ENCODE data around the gene C15orf61. TPM values are rescaled to one million over a fixed set of nuclear protein-coding genes. Genes with fewer than 3 reads are reported as not detected.

The C15orf61 gene
- total RNA-seq, 1 donor from 2014 or later: 4.5 TPM

GRCh38 chr15:67556976-67557570, 36.1 kb downstream of the C15orf61 start:
- TF ChIP-seq CTCF (IDR thresholded peaks at IDR 0.05; ENCODE audit: unreplicated experiment): no peak
- Mint-ChIP-seq H3K4me1 (ENCODE audit: unreplicated experiment) (no peaks in the 10 kb centered on the region), H3K4me3 (ENCODE audit: unreplicated experiment) (no peak overlapping the region), H3K27ac (ENCODE audit: unreplicated experiment) (no peak overlapping the region), H3K27me3 (ENCODE audit: unreplicated experiment) (no peaks in the 10 kb centered on the region), H3K9me3 (ENCODE audit: unreplicated experiment) (no peaks in the 10 kb centered on the region), H3K36me3 (ENCODE audit: low read depth, unreplicated experiment) (peaks cover 16% of the 10 kb centered on the region)
- DNase-seq (ENCODE audit: low spot score): no peak

- no peak for DNase-seq (ENCODE audit: low spot score)
- no peaks in the 10 kb centered on the region for H3K4me1 Mint-ChIP-seq (ENCODE audit: unreplicated experiment)
- H3K27ac Mint-ChIP-seq (ENCODE audit: unreplicated experiment): no peak overlapping the region
- H3K36me3 Mint-ChIP-seq (ENCODE audit: low read depth, unreplicated experiment): peaks cover 16% of the 10 kb centered on the region
- no peak for TF ChIP-seq CTCF (IDR thresholded peaks at IDR 0.05; ENCODE audit: unreplicated experiment)
- no peaks in the 10 kb centered on the region for H3K27me3 Mint-ChIP-seq (ENCODE audit: unreplicated experiment)
- H3K4me3 Mint-ChIP-seq (ENCODE audit: unreplicated experiment): no peak overlapping the region
- no peaks in the 10 kb centered on the region for H3K9me3 Mint-ChIP-seq (ENCODE audit: unreplicated experiment)
Measured at GRCh38 chr15:67558502-67558901, 37.6 kb downstream of the C15orf61 start.

GRCh38 chr15:67559158-67559557, 38.2 kb downstream of the C15orf61 start:
- Mint-ChIP-seq H3K4me1 (ENCODE audit: unreplicated experiment) (no peaks in the 10 kb centered on the region), H3K27me3 (ENCODE audit: unreplicated experiment) (no peaks in the 10 kb centered on the region), H3K9me3 (ENCODE audit: unreplicated experiment) (no peaks in the 10 kb centered on the region), H3K36me3 (ENCODE audit: low read depth, unreplicated experiment) (peaks cover 16% of the 10 kb centered on the region), H3K4me3 (ENCODE audit: unreplicated experiment) (no peak overlapping the region), H3K27ac (ENCODE audit: unreplicated experiment) (no peak overlapping the region)
- no peak for TF ChIP-seq CTCF (IDR thresholded peaks at IDR 0.05; ENCODE audit: unreplicated experiment)
- DNase-seq (ENCODE audit: low spot score): no peak

- H3K36me3 Mint-ChIP-seq (ENCODE audit: low read depth, unreplicated experiment): peaks cover 16% of the 10 kb centered on the region
- H3K4me1 Mint-ChIP-seq (ENCODE audit: unreplicated experiment): no peaks in the 10 kb centered on the region
- H3K9me3 Mint-ChIP-seq (ENCODE audit: unreplicated experiment): no peaks in the 10 kb centered on the region
- no peak for TF ChIP-seq CTCF (IDR thresholded peaks at IDR 0.05; ENCODE audit: unreplicated experiment)
- H3K27me3 Mint-ChIP-seq (ENCODE audit: unreplicated experiment): no peaks in the 10 kb centered on the region
- no peak overlapping the region for H3K4me3 Mint-ChIP-seq (ENCODE audit: unreplicated experiment)
- no peak for DNase-seq (ENCODE audit: low spot score)
- no peak overlapping the region for H3K27ac Mint-ChIP-seq (ENCODE audit: unreplicated experiment)
Measured at GRCh38 chr15:67559576-67559975, 38.6 kb downstream of the C15orf61 start.

GRCh38 chr15:67560320-67560719, 39.4 kb downstream of the C15orf61 start:
- no peak for TF ChIP-seq CTCF (IDR thresholded peaks at IDR 0.05; ENCODE audit: unreplicated experiment)
- Mint-ChIP-seq H3K27me3 (ENCODE audit: unreplicated experiment) (no peaks in the 10 kb centered on the region), H3K4me3 (ENCODE audit: unreplicated experiment) (no peak overlapping the region), H3K36me3 (ENCODE audit: low read depth, unreplicated experiment) (peaks cover 14% of the 10 kb centered on the region), H3K4me1 (ENCODE audit: unreplicated experiment) (no peaks in the 10 kb centered on the region), H3K27ac (ENCODE audit: unreplicated experiment) (no peak overlapping the region), H3K9me3 (ENCODE audit: unreplicated experiment) (no peaks in the 10 kb centered on the region)
- no peak for DNase-seq (ENCODE audit: low spot score)
